ENCODE data around the gene ACSM5.
"Not testable (repeated sequence)": the region's sequence is repeated elsewhere in the genome, so short reads cannot be mapped to it uniquely, and the experiment has no call there.

The ACSM5 gene

DNA sequence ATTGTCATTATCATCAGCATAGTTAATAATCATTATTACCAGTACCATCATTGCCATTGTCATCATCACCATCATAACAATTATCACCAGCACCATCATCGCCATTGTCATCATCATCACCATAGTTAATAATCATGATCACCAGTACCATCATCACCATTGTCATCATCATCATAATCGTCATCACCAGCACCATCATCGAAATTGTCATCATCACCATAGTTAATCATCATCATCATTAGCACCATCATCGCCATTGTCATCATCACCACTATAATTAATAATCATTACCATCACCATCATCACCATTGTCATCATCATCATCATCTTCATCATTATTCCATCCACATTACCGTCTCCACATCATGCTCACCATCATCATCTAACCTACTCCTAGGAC lies 18.3 kb upstream of the ACSM5 start:
- Mint-ChIP-seq H3K27ac (no peak overlapping the region), H3K36me3 (ENCODE audit: low read depth) (no peaks in the 10 kb centered on the region), H3K27me3 (peaks cover 11% of the 10 kb centered on the region), H3K9me3 (no peaks in the 10 kb centered on the region), H3K4me3 (no peak overlapping the region), H3K4me1 (no peaks in the 10 kb centered on the region)
- ATAC-seq = no peak
- DNase-seq = no peak

DNA sequence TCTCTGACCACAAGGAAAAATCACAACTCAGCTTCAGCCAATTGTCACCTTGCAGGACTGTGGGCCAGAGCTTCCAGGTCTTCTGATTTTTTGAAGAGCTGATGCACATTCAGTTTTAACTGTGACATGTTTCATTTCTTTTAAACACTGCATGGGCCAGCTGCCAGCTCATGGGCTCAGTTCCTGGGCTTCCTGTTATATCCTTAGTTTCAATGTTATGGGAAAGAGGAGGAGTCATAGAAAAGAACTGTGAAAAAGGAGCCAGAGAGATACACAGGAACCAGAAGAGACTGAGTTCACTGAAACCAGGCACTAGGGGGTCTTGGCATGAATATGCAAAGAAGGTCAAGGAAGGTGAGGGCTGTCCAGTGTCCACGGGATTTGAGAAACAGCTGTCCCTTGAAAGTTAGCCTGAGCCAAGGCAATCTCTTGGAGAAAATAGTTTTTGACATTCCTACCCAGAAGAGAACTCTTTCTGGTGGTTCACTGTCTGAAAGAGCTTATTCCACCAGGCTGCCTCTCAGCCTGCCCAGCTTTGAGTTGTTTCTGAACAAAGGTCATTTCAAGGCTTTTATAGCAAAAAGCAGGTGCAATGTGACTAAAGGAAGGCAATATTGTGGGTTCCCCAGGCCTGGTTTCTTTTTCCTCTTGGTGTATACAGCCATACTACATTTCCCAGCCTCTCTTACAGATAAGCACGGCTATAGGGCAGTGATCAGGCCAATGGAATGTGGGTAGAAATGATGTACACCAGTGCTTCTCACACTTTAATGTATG lies 15.3 kb upstream of the ACSM5 start:
- Mint-ChIP-seq H3K9me3 (no peaks in the 10 kb centered on the region), H3K4me1 (no peaks in the 10 kb centered on the region), H3K27ac (no peak overlapping the region), H3K27me3 (no peaks in the 10 kb centered on the region), H3K4me3 (no peak overlapping the region), H3K36me3 (ENCODE audit: low read depth) (no peaks in the 10 kb centered on the region)
- DNase-seq (no peak), ATAC-seq (no peak)

DNA sequence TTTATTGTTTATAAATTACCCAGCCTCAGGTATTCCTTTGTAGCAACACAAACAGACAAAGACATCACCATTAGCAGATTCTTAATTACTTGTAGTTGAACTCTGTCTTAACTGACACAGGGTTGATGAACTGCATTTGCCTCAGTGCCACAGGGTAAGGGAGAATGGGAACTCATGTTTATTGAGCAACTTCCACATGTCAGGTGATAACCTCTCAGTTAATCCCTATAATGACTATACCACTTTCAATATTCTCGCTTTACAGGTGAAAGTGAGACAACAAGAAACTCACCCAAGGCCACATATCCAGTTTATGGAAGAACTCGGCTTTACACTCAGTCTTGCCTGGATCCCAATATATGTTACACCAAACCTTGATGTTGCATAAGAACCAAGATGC lies 13.4 kb upstream of the ACSM5 start:
- Mint-ChIP-seq H3K27me3 (no peaks in the 10 kb centered on the region), H3K36me3 (ENCODE audit: low read depth) (no peaks in the 10 kb centered on the region), H3K9me3 (no peaks in the 10 kb centered on the region), H3K4me1 (no peaks in the 10 kb centered on the region), H3K27ac (no peak overlapping the region), H3K4me3 (no peak overlapping the region)
- DNase-seq = no peak
- no peak for ATAC-seq

DNA sequence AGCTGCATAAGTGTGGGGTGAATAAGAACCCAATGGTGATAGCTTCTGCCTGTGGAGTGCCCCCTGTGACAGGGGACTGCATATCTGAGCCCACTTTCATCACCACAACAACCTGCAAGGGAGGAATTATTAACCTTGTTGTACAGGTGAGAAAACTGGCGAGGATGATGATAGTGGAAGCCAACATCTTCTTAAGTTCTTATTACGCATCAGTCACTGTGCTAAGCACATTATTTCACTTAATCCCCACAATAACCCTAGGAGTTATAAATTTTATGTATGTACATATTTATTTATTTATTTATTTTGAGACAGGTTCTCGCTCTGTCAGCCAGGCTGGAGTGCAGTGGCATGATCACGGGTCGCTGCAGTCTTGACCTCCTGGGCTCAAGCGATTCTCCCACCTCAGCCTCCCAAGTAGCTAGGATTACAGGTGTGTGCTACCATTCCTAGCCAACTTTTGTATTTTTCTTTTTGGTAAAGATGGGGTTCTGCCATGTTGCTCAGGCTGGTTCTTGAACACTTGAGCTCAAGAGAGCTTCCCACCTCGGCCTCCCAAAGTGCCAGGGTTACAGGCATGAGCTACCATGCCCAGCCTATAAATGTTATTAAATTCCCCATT lies 12.4 kb upstream of the ACSM5 start:
- DNase-seq (no peak), ATAC-seq (no peak)
- no peak overlapping the region for H3K4me3 Mint-ChIP-seq
- H3K4me1 Mint-ChIP-seq = no peaks in the 10 kb centered on the region
- H3K36me3 Mint-ChIP-seq (ENCODE audit: low read depth) = no peaks in the 10 kb centered on the region
- H3K9me3 Mint-ChIP-seq = no peaks in the 10 kb centered on the region
- no peak overlapping the region for H3K27ac Mint-ChIP-seq
- H3K27me3 Mint-ChIP-seq = no peaks in the 10 kb centered on the region

DNA sequence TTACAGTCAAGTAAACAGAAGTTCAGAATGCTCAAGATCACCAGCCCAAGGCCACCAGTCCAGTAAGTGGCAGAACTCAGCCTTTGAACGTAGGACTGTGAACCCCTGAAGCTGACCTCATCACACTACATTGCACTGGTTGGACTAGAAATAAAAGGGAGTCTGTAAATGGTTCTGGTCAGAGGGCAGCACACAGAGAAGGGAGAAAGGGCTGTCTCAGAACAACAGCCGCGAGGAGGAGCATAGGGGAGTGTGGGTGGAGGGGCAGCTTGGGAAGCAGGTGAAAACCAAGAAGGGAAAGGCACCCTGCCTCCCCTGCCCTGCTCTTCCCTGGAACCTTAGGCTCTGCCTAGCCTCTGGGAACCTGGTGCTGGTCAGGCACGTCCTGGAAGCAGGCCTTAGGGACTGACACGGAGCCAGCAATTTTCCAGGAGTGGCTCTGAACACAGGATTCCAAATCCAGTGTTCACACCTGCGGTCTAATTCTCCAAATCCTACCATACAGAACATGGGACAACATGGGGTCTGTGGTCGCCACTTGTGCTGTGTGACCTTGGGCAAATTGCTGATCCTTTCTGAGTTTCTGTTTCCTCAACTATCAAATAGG lies 11.8 kb upstream of the ACSM5 start:
- ATAC-seq = no peak
- no peak for DNase-seq
- H3K36me3 Mint-ChIP-seq (ENCODE audit: low read depth) = no peaks in the 10 kb centered on the region
- no peak overlapping the region for H3K27ac Mint-ChIP-seq
- no peak overlapping the region for H3K4me3 Mint-ChIP-seq
- no peaks in the 10 kb centered on the region for H3K9me3 Mint-ChIP-seq
- no peaks in the 10 kb centered on the region for H3K4me1 Mint-ChIP-seq
- H3K27me3 Mint-ChIP-seq = no peaks in the 10 kb centered on the region

DNA sequence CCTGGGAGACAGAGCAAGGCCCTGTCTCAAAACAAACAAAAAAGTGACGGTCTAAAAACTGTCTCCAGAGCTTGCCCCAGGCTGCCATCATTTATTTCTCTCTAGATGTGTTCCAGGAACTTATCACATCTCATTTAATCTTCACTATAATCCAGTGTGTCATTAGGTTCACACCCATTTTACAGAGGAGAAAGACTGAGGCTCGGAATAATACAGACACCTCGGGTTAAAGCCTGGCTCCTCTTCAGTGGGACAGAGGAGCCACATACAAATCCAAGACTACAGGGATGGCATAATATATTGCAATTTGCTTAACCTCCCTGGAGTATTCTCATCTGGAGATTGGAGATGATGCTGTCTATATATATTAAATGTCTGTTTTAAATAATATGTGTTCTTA lies 10.7 kb upstream of the ACSM5 start:
- ATAC-seq = no peak
- Mint-ChIP-seq H3K27me3 (no peaks in the 10 kb centered on the region), H3K27ac (no peak overlapping the region), H3K4me1 (no peaks in the 10 kb centered on the region), H3K4me3 (no peak overlapping the region), H3K9me3 (no peaks in the 10 kb centered on the region), H3K36me3 (ENCODE audit: low read depth) (no peaks in the 10 kb centered on the region)
- no peak for DNase-seq

DNA sequence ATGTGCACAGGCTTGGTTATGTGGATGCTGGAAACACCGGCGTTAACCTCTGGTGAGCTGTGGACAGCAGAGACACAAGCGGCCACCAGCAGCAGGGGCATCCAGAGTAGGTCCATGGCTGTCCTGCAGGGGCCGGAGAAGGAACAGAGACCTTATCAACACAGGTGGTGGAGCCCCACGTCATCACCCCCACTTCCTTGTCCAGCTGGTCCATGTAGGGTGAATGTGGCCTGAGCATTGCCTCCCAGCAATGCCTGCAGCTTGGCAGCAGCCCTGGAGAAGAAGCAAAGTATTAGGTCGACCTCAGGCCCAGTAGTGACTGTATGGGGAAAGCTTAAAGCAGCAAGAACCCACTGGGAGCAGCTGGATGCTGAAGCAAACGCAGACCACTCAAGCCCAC lies 10.1 kb upstream of the ACSM5 start:
- no peaks in the 10 kb centered on the region for H3K9me3 Mint-ChIP-seq
- no peak overlapping the region for H3K4me3 Mint-ChIP-seq
- no peak for DNase-seq
- no peak for ATAC-seq
- no peaks in the 10 kb centered on the region for H3K4me1 Mint-ChIP-seq
- H3K27ac Mint-ChIP-seq = no peak overlapping the region
- no peaks in the 10 kb centered on the region for H3K36me3 Mint-ChIP-seq (ENCODE audit: low read depth)
- H3K27me3 Mint-ChIP-seq = no peaks in the 10 kb centered on the region

DNA sequence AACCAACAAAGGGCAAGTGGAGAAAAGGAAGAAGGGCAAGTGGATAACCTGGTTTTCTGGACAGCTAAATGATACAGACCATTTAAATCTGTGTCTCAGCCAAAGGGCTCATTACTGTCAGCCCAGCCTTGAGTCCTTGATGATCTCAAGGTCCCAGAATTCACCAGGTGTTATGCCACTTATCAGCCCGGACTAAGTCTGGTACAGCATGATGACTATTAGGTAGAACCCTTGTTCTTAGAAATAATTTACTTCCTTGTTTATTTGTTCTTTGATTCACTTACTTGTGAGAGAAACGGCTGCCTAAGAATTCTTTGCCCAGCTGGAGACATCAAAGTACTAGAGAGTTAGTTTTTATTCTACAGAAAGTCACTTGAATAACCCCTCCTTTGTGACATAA lies 8.3 kb upstream of the ACSM5 start:
- Mint-ChIP-seq H3K4me3 (no peak overlapping the region), H3K27ac (no peak overlapping the region), H3K9me3 (no peaks in the 10 kb centered on the region), H3K36me3 (ENCODE audit: low read depth) (no peaks in the 10 kb centered on the region), H3K4me1 (no peaks in the 10 kb centered on the region), H3K27me3 (no peaks in the 10 kb centered on the region)
- DNase-seq (no peak), ATAC-seq (no peak)

DNA sequence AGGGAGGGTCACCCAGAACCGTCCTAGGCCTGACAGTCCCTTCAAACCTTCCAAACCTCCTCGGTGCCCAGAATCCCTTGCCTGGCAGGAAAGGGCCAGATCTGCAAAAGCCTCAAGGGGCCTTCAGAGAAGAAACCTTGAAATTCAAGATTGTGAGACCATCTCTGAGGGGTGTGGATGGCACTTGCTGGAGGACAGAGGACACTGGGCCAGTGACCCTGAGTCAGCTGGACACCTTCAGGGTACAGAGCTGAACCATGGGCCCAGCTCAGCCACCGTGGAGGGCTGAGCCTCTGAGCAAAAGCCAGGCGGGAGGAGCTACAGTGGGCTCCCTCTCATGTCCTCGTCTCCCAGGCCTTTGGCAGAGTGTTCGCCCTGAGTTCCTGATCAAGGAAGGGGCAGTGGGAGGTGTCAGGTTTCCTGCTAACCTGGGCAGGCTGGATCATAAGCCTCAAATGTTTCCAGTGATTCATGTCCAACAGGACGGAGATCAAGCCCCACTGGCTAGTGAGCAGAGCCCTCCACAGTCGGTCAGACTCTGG lies 7.8 kb upstream of the ACSM5 start:
- H3K4me1 Mint-ChIP-seq = no peaks in the 10 kb centered on the region
- H3K27ac Mint-ChIP-seq = no peak overlapping the region
- no peaks in the 10 kb centered on the region for H3K36me3 Mint-ChIP-seq (ENCODE audit: low read depth)
- ATAC-seq (no peak), DNase-seq (no peak)
- H3K4me3 Mint-ChIP-seq = no peak overlapping the region
- H3K27me3 Mint-ChIP-seq = no peaks in the 10 kb centered on the region
- no peaks in the 10 kb centered on the region for H3K9me3 Mint-ChIP-seq

DNA sequence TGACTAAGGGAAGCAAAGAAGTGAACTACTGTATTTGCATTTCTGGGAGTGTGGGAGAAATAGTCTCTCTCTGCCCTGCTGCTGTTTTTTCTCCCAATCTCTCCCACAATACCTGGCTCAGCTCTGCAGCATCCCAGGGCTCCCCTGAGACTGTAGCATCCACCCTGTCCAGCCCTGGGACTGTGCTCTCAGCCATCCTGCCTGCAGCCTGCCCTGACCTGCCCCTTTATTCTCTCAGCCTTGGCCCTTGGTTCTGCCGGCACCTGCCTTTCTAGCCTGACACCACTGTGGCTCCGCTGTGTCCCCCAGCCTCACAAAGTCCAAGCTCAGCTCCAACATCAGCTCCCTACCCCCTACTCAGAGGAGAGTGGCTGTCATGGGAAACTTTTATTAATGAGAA lies 6.7 kb upstream of the ACSM5 start:
- Mint-ChIP-seq H3K27me3 (no peaks in the 10 kb centered on the region), H3K9me3 (no peaks in the 10 kb centered on the region), H3K36me3 (ENCODE audit: low read depth) (no peaks in the 10 kb centered on the region), H3K27ac (no peak overlapping the region), H3K4me1 (no peaks in the 10 kb centered on the region), H3K4me3 (no peak overlapping the region)
- DNase-seq (no peak), ATAC-seq (no peak)

DNA sequence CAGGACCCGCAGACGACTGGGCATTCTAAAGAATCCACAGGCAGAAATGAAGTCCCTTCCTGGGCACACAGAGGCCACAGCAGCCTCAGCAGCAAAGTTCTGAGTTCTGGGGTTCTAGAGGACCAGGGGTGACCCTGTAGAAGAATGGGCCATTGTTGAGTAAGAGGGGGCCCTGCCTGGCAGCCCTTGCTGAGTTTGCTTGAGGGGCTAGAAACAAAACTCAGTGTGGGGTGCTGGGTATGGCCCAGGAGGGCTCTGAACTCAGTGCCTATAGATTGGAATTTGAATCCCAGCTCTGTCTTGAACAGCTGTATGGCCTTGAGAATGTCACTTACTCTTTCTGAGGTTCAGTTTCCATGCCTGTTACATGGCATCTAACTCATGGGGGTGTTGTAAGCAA lies 4.7 kb upstream of the ACSM5 start, which contains the start of gene PDILT:
Gene PDILT, minus strand, starts transcription at position 101 of the 400 bp plus-strand sequence. CDS start 5,437 bp downstream, outside the sequence.
- Mint-ChIP-seq H3K9me3 (no peaks in the 10 kb centered on the region), H3K4me3 (no peak within 1 kb of the TSS), H3K27me3 (no peaks in the 10 kb centered on the region), H3K27ac (no peak within 1 kb of the TSS), H3K4me1 (no peaks in the 10 kb centered on the region), H3K36me3 (ENCODE audit: low read depth) (no peaks in the 10 kb centered on the region)
- DNase-seq (no peak), ATAC-seq (no peak)

DNA sequence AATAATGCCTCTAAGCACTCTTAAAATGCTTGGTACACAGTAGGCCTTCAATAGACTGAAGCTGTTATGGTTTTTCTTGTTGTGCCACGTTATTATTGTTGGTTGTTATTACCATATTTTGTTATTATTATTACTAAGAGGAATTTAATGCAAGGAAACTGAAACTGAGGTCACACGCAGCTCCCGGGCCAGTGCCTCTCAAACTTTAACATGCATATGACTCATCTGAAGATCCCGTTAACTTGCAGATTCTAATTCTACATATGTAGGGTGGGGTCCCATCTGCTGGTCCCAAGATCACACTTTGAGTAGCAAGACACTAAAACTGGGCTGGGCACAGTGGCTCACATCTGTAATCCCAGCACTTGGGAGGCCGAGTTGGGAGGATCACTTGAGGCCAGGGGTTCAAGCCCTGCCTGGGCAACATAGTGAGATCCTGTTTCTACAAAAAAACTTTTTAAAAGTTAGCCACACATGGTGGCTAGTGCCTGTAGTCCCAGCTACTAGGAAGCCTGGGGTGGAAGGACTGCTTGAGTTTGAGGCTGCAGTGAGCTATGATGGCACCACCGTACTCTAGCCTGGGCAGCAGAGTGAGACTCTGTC lies 888 bp downstream of the ACSM5 start:
- H3K9me3 Mint-ChIP-seq = no peaks in the 10 kb centered on the region
- no peak overlapping the region for H3K27ac Mint-ChIP-seq
- H3K27me3 Mint-ChIP-seq = peaks cover 3% of the 10 kb centered on the region
- no peaks in the 10 kb centered on the region for H3K4me1 Mint-ChIP-seq
- no peaks in the 10 kb centered on the region for H3K36me3 Mint-ChIP-seq (ENCODE audit: low read depth)
- DNase-seq (no peak), ATAC-seq (no peak)
- H3K4me3 Mint-ChIP-seq = no peak overlapping the region

DNA sequence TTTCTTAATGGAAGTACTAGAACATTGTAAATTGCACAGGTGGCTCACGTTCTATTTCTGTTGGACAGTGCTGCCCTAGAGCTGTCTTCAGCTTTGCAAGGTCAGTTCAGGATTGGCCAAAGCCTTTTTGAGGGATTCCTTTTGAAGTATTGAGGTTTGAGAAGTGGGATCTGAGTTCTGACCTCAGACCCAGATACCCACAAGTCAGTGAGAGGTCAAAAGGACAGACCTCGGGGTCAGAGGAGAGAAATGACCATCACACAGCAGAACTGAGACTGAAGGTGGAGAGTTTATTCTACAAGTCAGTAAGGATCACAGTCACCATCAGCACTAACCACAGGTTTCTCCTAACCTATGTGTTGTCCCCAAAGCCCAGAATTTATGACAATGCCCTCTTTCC lies 1.7 kb downstream of the ACSM5 start:
- no peak for DNase-seq
- Mint-ChIP-seq H3K27me3 (peaks cover 3% of the 10 kb centered on the region), H3K4me3 (no peak overlapping the region), H3K27ac (no peak overlapping the region), H3K9me3 (no peaks in the 10 kb centered on the region), H3K4me1 (no peaks in the 10 kb centered on the region), H3K36me3 (ENCODE audit: low read depth) (no peaks in the 10 kb centered on the region)
- ATAC-seq = no peak

DNA sequence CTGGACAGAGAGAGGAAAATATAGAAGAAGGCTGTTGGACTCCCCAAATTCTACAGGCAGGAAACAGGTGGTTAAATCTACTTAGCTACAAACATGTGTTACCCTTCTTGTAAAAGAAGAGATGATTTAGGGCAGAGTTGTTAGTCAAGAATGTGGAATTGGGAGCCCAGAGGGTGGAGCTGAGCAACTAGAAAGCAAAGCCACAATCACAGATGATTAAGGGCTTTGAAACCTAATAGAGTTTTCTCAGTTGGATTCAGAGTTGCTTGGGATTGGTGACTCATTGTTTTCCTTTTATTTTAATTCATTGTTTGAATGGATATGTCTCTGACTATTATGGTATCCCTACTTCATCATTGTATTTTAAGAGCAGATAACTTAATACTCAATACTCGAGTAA lies 6.2 kb downstream of the ACSM5 start:
- Mint-ChIP-seq H3K27ac (no peak overlapping the region), H3K27me3 (peaks cover 6% of the 10 kb centered on the region), H3K36me3 (ENCODE audit: low read depth) (no peaks in the 10 kb centered on the region), H3K4me1 (no peaks in the 10 kb centered on the region), H3K4me3 (no peak overlapping the region), H3K9me3 (no peaks in the 10 kb centered on the region)
- no peak for DNase-seq
- ATAC-seq = no peak

DNA sequence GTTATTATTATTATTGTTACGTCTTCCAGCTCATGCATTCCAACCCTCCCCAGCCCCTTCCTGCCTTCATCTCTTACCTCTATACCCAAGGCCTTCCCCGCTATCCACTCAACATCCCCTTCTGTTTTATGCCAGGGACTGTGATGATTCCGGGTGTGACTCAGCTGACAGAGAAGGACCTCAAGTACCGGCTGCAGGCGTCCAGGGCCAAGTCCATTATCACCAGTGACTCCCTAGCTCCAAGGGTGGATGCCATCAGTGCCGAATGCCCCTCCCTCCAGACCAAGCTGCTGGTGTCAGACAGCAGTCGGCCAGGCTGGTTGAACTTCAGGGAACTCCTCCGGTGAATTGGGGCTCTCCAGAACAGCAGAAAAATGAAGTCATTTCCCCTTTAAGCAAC lies 9.8 kb downstream of the ACSM5 start:
- not testable (repeated sequence) for H3K27ac Mint-ChIP-seq; H3K4me1 Mint-ChIP-seq; H3K4me3 Mint-ChIP-seq; H3K36me3 Mint-ChIP-seq (ENCODE audit: low read depth); H3K9me3 Mint-ChIP-seq; H3K27me3 Mint-ChIP-seq; DNase-seq; ATAC-seq

Data from activated naive CD8-positive, alpha-beta T cell treated with anti-CD3 and anti-CD28 coated beads, Interleukin-2, amount 50 U/mL, for 24 hours (primary cell).